MM.1S (cell line): ENCODE results near the gene TEP1.
A peak's percentile ranks its signal among the peaks of the same experiment; 100 is the strongest.

Source experiments
- DNase-seq: peaks from one replicate; pipeline ENCODE4 v3.0.0-alpha.2; 2015
- H2AFZ ChIP-seq: fragments of 300-600 bp; sonication (generic); 2 replicates; pipeline ENCODE4 v1.6.0; 2016; ENCODE audit warnings: antibody characterized with exemption, low read length
- H3F3A ChIP-seq: fragments of 300-600 bp; sonication (generic); 2 replicates; pipeline ENCODE4 v1.6.1; 2016; ENCODE audit warnings: mild to moderate bottlenecking, antibody characterized with exemption, low read length, moderate library complexity, mixed read lengths; ENCODE audit not compliant: insufficient read depth
- H3K27ac ChIP-seq: fragments of 300-600 bp; sonication (generic); 2 replicates; pipeline ENCODE4 v1.5.1; 2016; ENCODE audit warnings: mild to moderate bottlenecking, low read length
- H3K27me3 ChIP-seq: fragments of 300-600 bp; sonication (generic); replicated peaks from 2 replicates; pipeline ENCODE4 v1.6.0; 2016; ENCODE audit warnings: low read length; ENCODE audit not compliant: insufficient read depth
- H3K36me3 ChIP-seq: fragments of 300-600 bp; sonication (generic); replicated peaks from 2 replicates; pipeline ENCODE4 v1.6.1; 2016; ENCODE audit warnings: mild to moderate bottlenecking, low read length, mixed read lengths; ENCODE audit not compliant: insufficient read depth
- H3K4me1 ChIP-seq: fragments of 300-600 bp; sonication (generic); 2 replicates; pipeline ENCODE4 v1.6.1; 2016; ENCODE audit warnings: low read length, mixed read lengths
- H3K4me2 ChIP-seq: fragments of 300-600 bp; sonication (generic); 2 replicates; pipeline ENCODE4 v1.6.0; 2016; ENCODE audit warnings: low read depth, low read length
- H3K4me3 ChIP-seq: fragments of 300-600 bp; sonication (generic); 2 replicates; pipeline ENCODE4 v1.5.1; 2016; ENCODE audit warnings: low read length, mixed read lengths
- H3K79me2 ChIP-seq: fragments of 300-600 bp; sonication (generic); 2 replicates; pipeline ENCODE4 v1.6.1; 2016; ENCODE audit warnings: mixed run types, low read length, mixed read lengths
- H3K9ac ChIP-seq: fragments of 300-600 bp; sonication (generic); 2 replicates; pipeline ENCODE4 v1.6.1; 2016; ENCODE audit warnings: low read length, mixed read lengths
- H3K9me2 ChIP-seq: fragments of 300-600 bp; sonication (generic); replicated peaks from 2 replicates; pipeline ENCODE4 v1.6.1; 2016; ENCODE audit warnings: mild to moderate bottlenecking, low read length, mixed read lengths; ENCODE audit not compliant: insufficient read depth
- H3K9me3 ChIP-seq: fragments of 300-600 bp; sonication (generic); replicated peaks from 2 replicates; pipeline ENCODE4 v1.6.1; 2016; ENCODE audit warnings: mild to moderate bottlenecking, low read length, mixed read lengths; ENCODE audit not compliant: insufficient read depth
- H4K20me1 ChIP-seq: fragments of 300-600 bp; sonication (generic); 2 replicates; pipeline ENCODE4 v1.6.1; 2016; ENCODE audit warnings: mild to moderate bottlenecking, low read length, moderate library complexity, mixed read lengths; ENCODE audit not compliant: insufficient read depth
- CTCF ChIP-seq: fragments of 300-600 bp; sonication (generic); IDR thresholded peaks from 2 replicates; pipeline ENCODE4 v1.5.1; 2016; ENCODE audit warnings: antibody characterized with exemption, low read length, mixed read lengths
- EZH2 ChIP-seq: fragments of 300-600 bp; sonication (generic); optimal IDR thresholded peaks from 2 replicates; pipeline ENCODE3; 2017; ENCODE audit warnings: low read depth, mild to moderate bottlenecking, antibody characterized with exemption, low read length, mixed read lengths
- EZH2phosphoT487 ChIP-seq: fragments of 300-600 bp; sonication (generic); IDR thresholded peaks from 2 replicates; pipeline ENCODE4 v1.6.1; 2018; ENCODE audit warnings: antibody characterized with exemption, low read length

Gene TEP1

DNA sequence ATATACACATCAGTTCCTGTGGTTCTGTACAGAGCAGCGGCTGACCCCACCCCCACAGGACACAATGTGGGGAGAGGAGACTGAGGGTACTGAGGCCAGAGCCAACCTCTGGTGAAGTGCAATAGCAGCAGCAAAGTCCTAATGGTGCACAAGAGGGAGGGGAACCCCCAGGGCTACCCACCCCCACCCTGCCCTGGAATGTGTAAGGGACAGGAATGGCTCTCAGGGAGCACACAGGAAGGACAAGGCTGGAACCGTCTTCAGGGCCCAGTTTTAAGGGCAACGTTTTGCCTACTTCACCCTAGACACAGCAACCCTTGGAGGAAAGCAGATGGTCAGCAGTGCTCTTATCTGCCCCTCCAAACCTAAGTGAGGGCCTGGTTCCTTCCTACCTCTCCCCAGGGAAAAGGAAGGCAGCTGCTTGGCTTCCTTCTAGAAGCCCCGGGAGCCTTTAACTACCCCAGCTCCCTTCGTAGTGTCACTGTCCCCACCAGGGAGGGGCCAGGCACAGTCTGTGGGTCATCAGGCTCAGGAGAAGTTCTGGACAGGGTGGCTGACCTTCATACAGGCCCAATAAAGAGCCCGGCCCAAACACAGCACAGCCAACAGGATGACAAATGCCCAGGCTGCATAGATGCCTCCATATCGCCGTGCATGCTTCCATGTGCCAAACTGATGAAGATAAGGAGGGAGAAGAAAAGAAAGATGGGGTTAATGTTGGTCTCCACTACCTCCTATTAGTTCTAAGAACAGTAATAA lies 44.9 kb upstream of the TEP1 start:
- H3K27me3 ChIP-seq: no peaks in the 10 kb centered on the region
- no peaks in the 10 kb centered on the region for H3K9me2 ChIP-seq
- H3K36me3 ChIP-seq: no peaks in the 10 kb centered on the region
- no peaks in the 10 kb centered on the region for H3K9me3 ChIP-seq
- H3K4me1 ChIP-seq: 0 out of 2 replicates have a peak, but pooled peaks cover 4% of the 10 kb centered on the region
- H3F3A ChIP-seq: peaks cover 18% of the 10 kb centered on the region; the same call in 1 of the 2 replicates
- H3K9ac ChIP-seq: no peak overlapping the region
- H4K20me1 ChIP-seq: peaks cover 3% of the 10 kb centered on the region; the same call in 1 of the 2 replicates
- H3K4me3 ChIP-seq: no peak overlapping the region
- H3K79me2 ChIP-seq: peaks cover 37% of the 10 kb centered on the region
- TF ChIP-seq CTCF: no peak
- no peak for TF ChIP-seq EZH2
- no peak for TF ChIP-seq EZH2phosphoT487
- DNase-seq: no peak
- no peak overlapping the region for H2AFZ ChIP-seq
- no peak overlapping the region for H3K27ac ChIP-seq
- no peak overlapping the region for H3K4me2 ChIP-seq

DNA sequence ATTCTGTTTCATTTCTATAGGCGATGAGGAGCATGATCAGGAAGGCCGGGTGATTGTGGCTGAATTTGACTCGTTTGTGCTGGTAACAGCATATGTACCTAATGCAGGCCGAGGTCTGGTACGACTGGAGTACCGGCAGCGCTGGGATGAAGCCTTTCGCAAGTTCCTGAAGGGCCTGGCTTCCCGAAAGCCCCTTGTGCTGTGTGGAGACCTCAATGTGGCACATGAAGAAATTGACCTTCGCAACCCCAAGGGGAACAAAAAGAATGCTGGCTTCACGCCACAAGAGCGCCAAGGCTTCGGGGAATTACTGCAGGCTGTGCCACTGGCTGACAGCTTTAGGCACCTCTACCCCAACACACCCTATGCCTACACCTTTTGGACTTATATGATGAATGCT lies 43.7 kb upstream of the TEP1 start:
- TF ChIP-seq CTCF (no peak), EZH2 (no peak), EZH2phosphoT487 (no peak)
- no peak overlapping the region for H3K4me2 ChIP-seq
- no peaks in the 10 kb centered on the region for H3K9me2 ChIP-seq
- DNase-seq: no peak
- H3K4me1 ChIP-seq: 0 out of 2 replicates have a peak, but pooled peaks cover 4% of the 10 kb centered on the region
- H3K9me3 ChIP-seq: no peaks in the 10 kb centered on the region
- H3K4me3 ChIP-seq: no peak overlapping the region
- H3K27ac ChIP-seq: no peak overlapping the region
- H4K20me1 ChIP-seq: peaks cover 3% of the 10 kb centered on the region; the same call in 1 of the 2 replicates
- no peak overlapping the region for H3K9ac ChIP-seq
- no peaks in the 10 kb centered on the region for H3K27me3 ChIP-seq
- H2AFZ ChIP-seq: no peak overlapping the region
- peaks cover 37% of the 10 kb centered on the region for H3K79me2 ChIP-seq
- no peaks in the 10 kb centered on the region for H3K36me3 ChIP-seq
- peaks cover 18% of the 10 kb centered on the region; the same call in 1 of the 2 replicates for H3F3A ChIP-seq

DNA sequence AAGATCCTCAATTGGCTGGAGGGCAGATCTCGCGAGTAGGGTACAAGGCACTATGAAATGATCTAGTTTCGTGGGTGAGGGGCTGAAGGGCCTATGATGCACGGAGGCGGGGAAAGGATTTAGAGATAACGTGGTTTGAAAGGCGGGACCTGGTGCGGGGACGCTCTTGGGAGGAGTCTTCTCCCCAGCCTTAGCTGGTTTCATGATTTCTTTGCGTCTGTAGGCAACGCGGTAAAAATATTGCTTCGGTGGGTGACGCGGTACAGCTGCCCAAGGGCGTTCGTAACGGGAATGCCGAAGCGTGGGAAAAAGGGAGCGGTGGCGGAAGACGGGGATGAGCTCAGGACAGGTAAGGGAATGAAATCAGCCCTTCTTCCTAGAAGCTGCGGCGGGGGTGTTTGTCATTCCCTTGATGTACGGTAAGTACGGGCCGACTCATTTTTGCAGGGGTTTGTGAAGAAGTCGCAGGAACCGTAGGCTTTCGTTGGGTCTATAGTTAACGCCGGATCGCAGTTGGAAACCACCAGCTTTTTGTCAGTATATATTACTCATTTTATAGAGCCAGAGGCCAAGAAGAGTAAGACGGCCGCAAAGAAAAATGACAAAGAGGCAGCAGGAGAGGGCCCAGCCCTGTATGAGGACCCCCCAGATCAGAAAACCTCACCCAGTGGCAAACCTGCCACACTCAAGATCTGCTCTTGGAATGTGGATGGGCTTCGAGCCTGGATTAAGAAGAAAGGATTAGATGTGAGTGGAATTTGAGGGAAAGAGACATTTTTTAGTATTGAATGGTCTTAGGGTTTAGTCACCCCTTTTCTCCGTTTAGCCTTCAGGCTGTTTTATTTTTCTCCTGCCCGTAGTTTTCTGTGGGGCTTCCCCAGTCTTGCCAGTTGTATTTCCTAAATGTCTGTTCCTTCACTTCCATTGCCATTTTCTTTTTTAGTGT lies 42.3 kb upstream of the TEP1 start:
- Histone ChIP-seq H4K20me1 (peaks cover 3% of the 10 kb centered on the region; the same call in 1 of the 2 replicates), H3K4me1 (0 out of 2 replicates have a peak, but pooled peaks cover 4% of the 10 kb centered on the region), H3K9me3 (no peaks in the 10 kb centered on the region), H3F3A (peaks cover 14% of the 10 kb centered on the region; the same call in 1 of the 2 replicates), H3K79me2 (peaks cover 37% of the 10 kb centered on the region), H3K9me2 (no peaks in the 10 kb centered on the region), H3K9ac (peak overlapping the region; percentile 90), H3K27ac (peak overlapping the region; percentile 91), H3K4me3 (peak overlapping the region; percentile 80), H3K27me3 (no peaks in the 10 kb centered on the region), H2AFZ (peak overlapping the region; percentile 70), H3K36me3 (no peaks in the 10 kb centered on the region), H3K4me2 (peak overlapping the region; percentile 68)
- TF ChIP-seq EZH2phosphoT487: no peak
- TF ChIP-seq CTCF: no peak
- no peak for TF ChIP-seq EZH2
- DNase-seq: no peak
